Thyroid gland (tissue), 4 donors: ENCODE data around the gene MRNIP. TPM values are rescaled to one million over a fixed set of nuclear protein-coding genes. Genes with fewer than 3 reads are reported as not detected.

Experiments
- DNase-seq, 2 donors: peaks; one replicate each; pipeline ENCODE4 v3.0.0-alpha.2; 2019
- H3K27ac ChIP-seq, 3 donors: fragments of 200-600 bp; sonication (generic); 1 replicate in 2 of 3; 2 replicates in 1 of 3; pipeline ENCODE4 v1.5.1; 2016 to 2019; ENCODE audit warnings: mild to moderate bottlenecking in 1 of 3, moderate library complexity in 1 of 3
- H3K27me3 ChIP-seq: fragments of 200-600 bp; sonication (generic); one replicate; pipeline ENCODE4 v1.5.1; 2019
- H3K36me3 ChIP-seq, 2 donors: fragments of 200-600 bp; sonication (generic); one replicate each; pipeline ENCODE4 v1.5.1; 2016 to 2019
- H3K4me1 ChIP-seq, 2 donors: fragments of 200-600 bp; sonication (generic); one replicate each; pipeline ENCODE4 v1.5.1; 2017 to 2019
- H3K4me3 ChIP-seq, 3 donors: fragments of 200-600 bp; sonication (generic); replicated peaks in 1 of 3; 1 replicate in 2 of 3; 2 replicates in 1 of 3; pipeline ENCODE4 v1.5.1; 2016; ENCODE audit warnings: mild to moderate bottlenecking in 1 of 3
- H3K9me3 ChIP-seq: fragments of 200-600 bp; sonication (generic); one replicate; pipeline ENCODE4 v1.5.1; 2017
- CTCF ChIP-seq, 6 experiments: fragments of 200-600 bp in 3 of 6; fragments of 450-650 bp in 3 of 6; sonication (generic) in 3 of 6; IDR thresholded peaks; one replicate each; pipeline ENCODE4 v1.5.1; 2016 to 2019; ENCODE audit warnings: antibody characterized with exemption in 6 of 6, mild to moderate bottlenecking in 2 of 6, inconsistent platforms in 1 of 6, moderate library complexity in 1 of 6
- POLR2A ChIP-seq, 2 donors: fragments of 450-650 bp; IDR thresholded peaks; one replicate each; pipeline ENCODE4 v1.6.1; 2017; ENCODE audit warnings: antibody characterized with exemption in 2 of 2, mild to moderate bottlenecking in 2 of 2, moderate library complexity in 1 of 2
- WGBS, 2 donors: methylation state at CpG; one replicate each; pipeline ENCODE4 v1.1.5; 2017; 5-methylcytosine and 5-hydroxymethylcytosine counted together
- intact Hi-C: fragments of 100-400 bp; cut with DNase I; formaldehyde crosslinking; loops from one replicate; pipeline ENCODE4 v1.15.1; 2023
- total RNA-seq, 4 donors: library from RNA; depleted of rRNA; stranded (reverse); fragments of >200 nt; gene quantifications; one replicate each; pipeline ENCODE4 v1.2.3, GENCODE V29; 2016

The MRNIP gene
- total RNA-seq, 4 donors from 2014 or later, result 37.1 to 68.2 (median 52.1) TPM

- no peak overlapping the region for H3K4me3 ChIP-seq
- WGBS, 2 donors, result 92 to 96% methylated on average over 11 of the region's 11 CpGs
- no peak overlapping the region for H3K27ac ChIP-seq
- peaks cover 28 to 33% of the 10 kb centered on the region in 2 donors for H3K36me3 ChIP-seq
- TF ChIP-seq POLR2A (IDR thresholded peaks at IDR 0.05) (no peak), CTCF (IDR thresholded peaks at IDR 0.05) (no peak)
- intact Hi-C loops, result no loop called here
- no peaks in the 10 kb centered on the region for H3K9me3 ChIP-seq
- H3K4me1 ChIP-seq, result peaks cover 0 to 6% of the 10 kb centered on the region in 2 donors
- no peaks in the 10 kb centered on the region for H3K27me3 ChIP-seq
- no peak for DNase-seq
Measured at GRCh38 chr5:179867476-179867875, 8.9 kb upstream of the MRNIP start.

GRCh38 chr5:179867079-179867465 lies 8.5 kb upstream of the MRNIP start:
- WGBS, 2 donors, result 94% methylated on average over 6 of the region's 6 CpGs
- no peak overlapping the region for H3K4me3 ChIP-seq
- peaks cover 0 to 6% of the 10 kb centered on the region in 2 donors for H3K4me1 ChIP-seq
- intact Hi-C loops, result no loop called here
- no peak for DNase-seq
- no peak overlapping the region for H3K27ac ChIP-seq
- TF ChIP-seq POLR2A (IDR thresholded peaks at IDR 0.05) (no peak), CTCF (IDR thresholded peaks at IDR 0.05) (no peak)
- H3K36me3 ChIP-seq, result peaks cover 26 to 29% of the 10 kb centered on the region in 2 donors
- H3K9me3 ChIP-seq, result no peaks in the 10 kb centered on the region
- H3K27me3 ChIP-seq, result no peaks in the 10 kb centered on the region

- H3K4me3 ChIP-seq, result no peak overlapping the region
- DNase-seq, result no peak
- 83 to 89% methylated on average over 11 to 18 of the region's 21 CpGs for WGBS, 2 donors
- peaks cover 0 to 6% of the 10 kb centered on the region in 2 donors for H3K4me1 ChIP-seq
- H3K9me3 ChIP-seq, result no peaks in the 10 kb centered on the region
- intact Hi-C loops, result no loop called here
- H3K27ac ChIP-seq, result no peak overlapping the region
- no peaks in the 10 kb centered on the region for H3K27me3 ChIP-seq
- TF ChIP-seq POLR2A (IDR thresholded peaks at IDR 0.05) (no peak), CTCF (IDR thresholded peaks at IDR 0.05) (no peak)
- H3K36me3 ChIP-seq, result peaks cover 26 to 28% of the 10 kb centered on the region in 2 donors
Measured at GRCh38 chr5:179866241-179867078, 7.8 kb upstream of the MRNIP start.

- 91 to 93% methylated on average over 13 to 15 of the region's 15 CpGs for WGBS, 2 donors
- Histone ChIP-seq H3K4me1 (peaks cover 0 to 2% of the 10 kb centered on the region in 2 donors), H3K27me3 (no peaks in the 10 kb centered on the region), H3K36me3 (peaks cover 26 to 28% of the 10 kb centered on the region in 2 donors), H3K27ac (no peak overlapping the region), H3K4me3 (no peak overlapping the region), H3K9me3 (no peaks in the 10 kb centered on the region)
- DNase-seq, result no peak
- no peak for TF ChIP-seq POLR2A (IDR thresholded peaks at IDR 0.05)
- TF ChIP-seq CTCF (IDR thresholded peaks at IDR 0.05), result no peak
- intact Hi-C loops, result no loop called here
Measured at GRCh38 chr5:179865491-179866240, 7.0 kb upstream of the MRNIP start.

GRCh38 chr5:179864686-179865085 lies 6.1 kb upstream of the MRNIP start:
- peaks cover 24 to 26% of the 10 kb centered on the region in 2 donors for H3K36me3 ChIP-seq
- H3K27me3 ChIP-seq, result no peaks in the 10 kb centered on the region
- no peak overlapping the region for H3K4me3 ChIP-seq
- 93 to 96% methylated on average over 7 of the region's 7 CpGs for WGBS, 2 donors
- TF ChIP-seq CTCF (IDR thresholded peaks at IDR 0.05), result no peak
- TF ChIP-seq POLR2A (IDR thresholded peaks at IDR 0.05), result no peak
- intact Hi-C loops, result no loop called here
- peaks cover under 1% of the 10 kb centered on the region in 2 donors for H3K4me1 ChIP-seq
- no peak for DNase-seq
- H3K27ac ChIP-seq, result no peak overlapping the region
- H3K9me3 ChIP-seq, result no peaks in the 10 kb centered on the region
